Right cardiac atrium (tissue), 5 donors: ENCODE data around the gene ANK3. TPM values are rescaled to one million over a fixed set of nuclear protein-coding genes. Genes with fewer than 3 reads are reported as not detected.

Source experiments
- ATAC-seq, 2 donors: fragments of 200-7000 bp; cut with Tn5 transposase; one replicate each; pipeline versions ENCODE4 v1.8.0 to v1.9.1; 2020; ENCODE audit warnings: moderate library complexity in 2 of 2, mild to moderate bottlenecking in 1 of 2
- DNase-seq, 3 donors: peaks; one replicate each; pipeline ENCODE4 v3.0.0-alpha.2; 2020
- H3K27ac ChIP-seq: one replicate; pipeline ENCODE4 v1.5.1; 2013; ENCODE audit warnings: mild to moderate bottlenecking, low read length, control low read depth, moderate library complexity
- H3K27me3 ChIP-seq: one replicate; pipeline ENCODE4 v1.6.1; 2013; ENCODE audit not compliant: control insufficient read depth, insufficient read depth
- H3K4me1 ChIP-seq: one replicate; pipeline ENCODE4 v1.6.1; 2013; ENCODE audit warnings: low read length; ENCODE audit not compliant: control insufficient read depth, insufficient read depth
- H3K4me3 ChIP-seq: one replicate; pipeline ENCODE4 v1.5.1; 2013; ENCODE audit warnings: low read length, control low read depth
- H3K9me3 ChIP-seq: one replicate; pipeline ENCODE4 v1.6.1; 2013; ENCODE audit warnings: low read length; ENCODE audit not compliant: control insufficient read depth
- WGBS: extraction: QIAGEN DNeasy Blood & Tissue Kit; methylation state at CpG from one replicate; pipeline ENCODE4 v1.1.7; 2013; 5-methylcytosine and 5-hydroxymethylcytosine counted together
- intact Hi-C, 4 donors: fragments of 100-400 bp; cut with DNase I; formaldehyde crosslinking; loops; one replicate each; pipeline versions ENCODE4 v1.11.0 to v1.14.0; 2022 to 2023
- polyA plus RNA-seq: library from polyadenylated mRNA; stranded (reverse); fragments of 200-250 nt; gene quantifications from one replicate; pipeline ENCODE4 v1.2.3, GENCODE V29; 2013
- total RNA-seq, 4 donors: library from RNA; stranded (reverse); fragmentation: NEBNext Ultra II Directional; extraction: Animal tissue kit (Norgen Biotek cat#: 25700); gene quantifications; one replicate each; pipeline ENCODE4 v1.2.1, GENCODE V29; 2021
- donor health status: healthy with polysubstance abuse.
- donor health status: DM: no; HTN: yes; CAD: no.
- donor health status: DM: no; HTN: no; CAD: no.
- donor health status: DM: no; HTN: yes; CAD: no; lungs with severe emphysema.
- donor health status: DM: yes; HTN: yes; CAD: no.

Gene ANK3
- total and polyA plus RNA-seq, 5 donors, result 59.8 to 196 (median 171) TPM

DNA sequence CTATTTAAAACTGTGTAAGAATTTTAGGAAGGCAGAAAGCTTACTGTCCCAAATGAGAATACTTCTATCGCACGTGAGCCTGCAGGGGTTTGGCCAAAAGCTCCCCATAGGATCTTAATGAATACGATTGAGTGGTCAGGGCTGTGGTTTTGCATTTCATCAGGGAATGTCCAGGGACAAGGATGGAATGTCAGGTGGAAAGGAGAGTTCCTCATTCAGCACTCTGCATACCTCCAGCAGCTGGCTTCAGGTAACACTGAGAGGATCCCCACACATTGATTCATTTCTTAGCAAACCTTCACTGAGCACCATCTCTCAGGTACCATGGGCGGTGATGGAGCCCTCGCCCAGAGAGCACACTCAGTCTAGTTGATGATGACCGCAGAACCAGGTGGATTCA is 27.2 kb downstream of the ANK3 start:
- H3K27ac ChIP-seq, result no peak overlapping the region
- no peak for DNase-seq
- H3K4me3 ChIP-seq, result no peak overlapping the region
- H3K9me3 ChIP-seq, result no peaks in the 10 kb centered on the region
- no peaks in the 10 kb centered on the region for H3K27me3 ChIP-seq
- no peak for ATAC-seq
- intact Hi-C loops, result no loop called here
- 94% methylated on average over 6 of the region's 6 CpGs for WGBS
- H3K4me1 ChIP-seq, result no peaks in the 10 kb centered on the region

- ATAC-seq (no peak), DNase-seq (no peak)
- Histone ChIP-seq H3K27ac (no peak overlapping the region), H3K27me3 (no peaks in the 10 kb centered on the region), H3K4me3 (no peak overlapping the region), H3K4me1 (no peaks in the 10 kb centered on the region), H3K9me3 (no peaks in the 10 kb centered on the region)
- intact Hi-C loops, result no loop called here
These were observed 30.6 kb downstream of the ANK3 start for GRCh38 chr10:60359066-60359465.

DNA sequence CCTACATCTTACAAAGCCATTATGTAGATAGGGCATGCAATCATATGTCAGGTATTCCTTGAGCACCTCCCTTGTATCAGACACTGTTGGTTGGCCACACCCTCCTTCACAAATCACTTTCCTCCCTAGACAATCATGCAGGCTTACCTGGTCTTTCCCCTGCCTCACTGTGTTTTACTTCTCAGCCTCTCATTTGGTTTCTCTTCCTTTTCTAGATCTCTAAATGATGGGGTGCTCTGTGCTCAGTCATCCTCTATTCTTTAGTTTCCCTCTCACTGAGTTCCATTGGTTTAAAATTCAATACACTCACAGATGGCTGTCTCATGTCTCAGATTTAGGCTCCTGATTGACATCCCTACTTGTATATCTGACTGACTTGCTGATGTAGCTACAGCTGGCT is 31.4 kb downstream of the ANK3 start:
- intact Hi-C loops, result no loop called here
- H3K27me3 ChIP-seq, result no peaks in the 10 kb centered on the region
- H3K4me1 ChIP-seq, result peaks cover 2% of the 10 kb centered on the region
- no peak overlapping the region for H3K27ac ChIP-seq
- no peaks in the 10 kb centered on the region for H3K9me3 ChIP-seq
- ATAC-seq, result no peak
- H3K4me3 ChIP-seq, result no peak overlapping the region
- DNase-seq, result no peak

GRCh38 chr10:60353519-60354258 is 36.0 kb downstream of the ANK3 start:
- no peak overlapping the region for H3K4me3 ChIP-seq
- H3K27me3 ChIP-seq, result no peaks in the 10 kb centered on the region
- peaks cover 2% of the 10 kb centered on the region for H3K4me1 ChIP-seq
- WGBS, result 41% methylated on average over 9 of the region's 9 CpGs
- no peaks in the 10 kb centered on the region for H3K9me3 ChIP-seq
- H3K27ac ChIP-seq, result peak overlapping the region; percentile 54
- DNase-seq (peak; percentile 65 to 79 (median 75)), ATAC-seq (peak; percentile 86 to 91)
- intact Hi-C loops, result no loop called here

DNA sequence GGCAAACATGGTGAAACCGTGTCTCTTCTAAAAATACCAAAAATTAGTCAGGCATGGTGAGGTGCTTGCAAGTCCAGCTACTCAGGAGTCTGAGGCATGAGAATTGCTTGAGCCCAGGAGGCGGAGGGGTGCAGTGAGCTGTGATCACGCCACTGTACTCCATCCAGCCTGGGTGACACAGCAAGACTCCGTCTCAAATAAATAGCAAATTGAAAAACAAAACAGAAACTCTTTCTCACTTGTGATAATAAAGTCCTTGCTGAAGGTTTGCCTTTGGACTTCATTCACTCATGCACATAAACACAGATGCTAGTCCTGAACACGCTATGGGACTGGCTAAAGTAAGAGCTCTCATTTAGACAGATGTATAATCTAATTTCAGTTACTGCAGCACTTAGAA is 37.6 kb downstream of the ANK3 start:
- intact Hi-C loops, result no loop called here

DNA sequence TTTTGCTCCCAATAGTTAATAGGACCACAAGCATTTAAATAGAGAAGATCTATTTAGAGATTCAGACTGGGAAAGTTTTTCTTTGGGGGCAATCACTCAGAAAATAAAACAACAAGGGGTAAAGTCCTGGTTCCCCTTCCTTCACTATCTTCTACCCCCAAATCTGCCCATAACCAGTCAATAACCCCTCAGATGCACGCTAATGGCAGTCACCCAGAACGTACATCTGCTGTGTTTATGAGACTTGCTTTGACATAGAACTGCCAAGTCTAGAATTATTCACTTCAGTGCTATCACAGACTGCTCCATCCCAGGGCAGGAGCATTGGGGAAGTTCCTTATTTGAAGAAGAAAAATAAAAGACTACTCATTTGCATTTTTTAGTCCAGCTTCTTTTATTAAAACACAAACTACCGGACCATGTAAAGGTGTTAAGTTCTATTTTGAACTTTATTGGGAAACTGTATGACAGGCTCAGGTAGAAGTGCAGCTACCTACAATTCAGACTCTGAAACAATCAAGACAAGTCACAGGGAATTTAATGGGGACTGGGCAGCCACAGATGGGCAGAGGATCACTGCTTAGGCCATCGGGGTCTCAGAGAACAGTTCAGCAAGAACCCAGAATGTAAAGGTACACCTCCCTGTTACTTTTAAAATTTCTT is 38.4 kb downstream of the ANK3 start:
- 50% methylated on average over 4 of the region's 4 CpGs for WGBS
- Histone ChIP-seq H3K9me3 (no peaks in the 10 kb centered on the region), H3K27me3 (no peaks in the 10 kb centered on the region), H3K27ac (no peak overlapping the region), H3K4me1 (peaks cover 2% of the 10 kb centered on the region), H3K4me3 (no peak overlapping the region)
- intact Hi-C loops, result no loop called here
- DNase-seq, result no peak
- ATAC-seq, result no peak

More for the DNA sequence above, 37.6 kb downstream of the ANK3 start:
- Histone ChIP-seq H3K4me3 (no peak overlapping the region), H3K27ac (no peak overlapping the region), H3K4me1 (peaks cover 2% of the 10 kb centered on the region), H3K27me3 (no peaks in the 10 kb centered on the region), H3K9me3 (no peaks in the 10 kb centered on the region)
- WGBS, result 88% methylated on average over 5 of the region's 5 CpGs
- DNase-seq (no peak), ATAC-seq (no peak)

DNA sequence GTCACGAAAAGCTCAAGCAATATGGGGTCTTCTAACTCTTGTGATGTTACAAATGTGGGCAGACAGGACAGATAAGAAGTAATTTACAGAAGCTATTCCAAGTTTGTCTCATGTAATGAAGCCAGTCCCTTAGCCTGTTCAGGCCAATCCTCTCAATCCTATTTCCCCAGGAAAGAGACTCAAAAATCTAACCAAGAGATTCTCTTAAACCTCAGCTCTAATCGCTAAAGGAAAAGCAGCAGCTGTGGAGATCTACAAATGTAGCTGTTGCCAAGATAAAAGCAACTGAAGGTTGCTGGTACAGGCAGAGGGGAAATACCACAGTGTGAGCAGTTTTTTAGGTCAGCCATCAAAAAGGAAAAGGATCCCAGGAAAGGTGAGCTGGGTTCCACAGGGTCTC is 39.3 kb downstream of the ANK3 start:
- ATAC-seq (no peak), DNase-seq (no peak)
- H3K4me3 ChIP-seq, result no peak overlapping the region
- peaks cover 2% of the 10 kb centered on the region for H3K4me1 ChIP-seq
- intact Hi-C loops, result no loop called here
- WGBS, result 42% methylated on average over 2 of the region's 2 CpGs
- H3K27me3 ChIP-seq, result no peaks in the 10 kb centered on the region
- H3K9me3 ChIP-seq, result no peaks in the 10 kb centered on the region
- H3K27ac ChIP-seq, result no peak overlapping the region

DNA sequence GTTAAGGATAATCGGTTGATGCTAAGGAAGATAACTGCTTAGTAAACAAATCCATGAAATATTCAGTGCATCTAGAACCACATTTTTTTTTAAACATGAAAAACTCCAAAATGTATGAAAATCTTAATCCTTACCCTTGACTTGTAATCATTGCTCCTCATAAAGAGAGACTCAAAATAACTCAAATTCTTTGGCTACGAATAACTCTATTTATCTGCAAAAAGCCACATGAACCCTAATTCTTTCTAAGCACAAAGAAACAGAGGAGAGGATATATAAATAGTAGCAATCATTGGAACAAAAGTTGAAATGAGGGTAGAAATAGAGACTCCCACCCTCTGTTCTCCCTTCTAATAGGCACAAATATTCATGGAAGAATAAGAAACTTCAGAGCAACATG is 40.2 kb downstream of the ANK3 start:
- no peak overlapping the region for H3K27ac ChIP-seq
- DNase-seq (no peak), ATAC-seq (no peak)
- intact Hi-C loops, result no loop called here
- no peaks in the 10 kb centered on the region for H3K27me3 ChIP-seq
- WGBS, result 61% methylated on average over 2 of the region's 2 CpGs
- no peak overlapping the region for H3K4me3 ChIP-seq
- H3K9me3 ChIP-seq, result no peaks in the 10 kb centered on the region
- H3K4me1 ChIP-seq, result peaks cover 2% of the 10 kb centered on the region

DNA sequence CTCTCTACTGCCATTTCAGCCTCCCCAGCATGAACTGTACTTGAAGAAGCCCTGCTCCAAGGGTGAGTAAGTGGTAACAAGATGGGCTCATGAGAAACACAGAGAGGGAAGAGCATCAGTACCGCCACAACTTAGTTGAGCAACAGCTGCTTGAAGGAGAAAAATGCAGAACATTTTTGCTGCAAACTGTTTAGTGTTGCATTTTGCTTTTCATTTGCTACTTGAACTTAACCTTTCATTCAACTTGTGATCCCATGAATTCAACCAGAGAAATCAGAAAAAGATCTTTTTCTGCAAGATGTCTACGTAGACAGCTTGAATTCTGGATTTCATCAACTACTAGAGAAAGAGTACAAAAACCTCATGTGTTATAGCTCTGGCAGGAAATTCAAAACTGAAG is 40.7 kb downstream of the ANK3 start:
- H3K9me3 ChIP-seq, result no peaks in the 10 kb centered on the region
- DNase-seq (no peak), ATAC-seq (no peak)
- 75% methylated on average over 2 of the region's 2 CpGs for WGBS
- no peaks in the 10 kb centered on the region for H3K27me3 ChIP-seq
- H3K4me3 ChIP-seq, result no peak overlapping the region
- H3K4me1 ChIP-seq, result peaks cover 2% of the 10 kb centered on the region
- H3K27ac ChIP-seq, result no peak overlapping the region
- intact Hi-C loops, result no loop called here

DNA sequence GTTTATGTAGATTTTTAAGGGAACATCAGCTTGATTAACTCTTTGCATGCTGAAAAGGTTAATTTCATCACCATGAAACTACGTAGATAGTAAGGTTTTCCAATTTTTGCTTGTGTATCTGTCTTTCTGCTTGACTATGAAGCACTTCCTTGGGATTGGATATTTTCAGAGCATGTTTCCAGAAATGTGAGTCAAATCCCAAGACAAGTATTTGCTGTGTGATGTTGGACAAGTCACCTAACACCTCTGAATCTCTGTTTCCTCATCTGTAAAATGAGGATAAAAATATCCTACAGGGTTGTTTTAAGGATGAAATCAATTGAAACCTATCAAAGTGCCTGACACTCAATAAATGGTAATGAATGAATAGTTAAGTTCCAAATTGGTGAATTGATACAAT is 42.4 kb downstream of the ANK3 start:
- intact Hi-C loops, result no loop called here
- WGBS, result 100% methylated on average over 1 of the region's 1 CpG
- Histone ChIP-seq H3K9me3 (no peaks in the 10 kb centered on the region), H3K4me3 (no peak overlapping the region), H3K27ac (no peak overlapping the region), H3K27me3 (no peaks in the 10 kb centered on the region), H3K4me1 (no peaks in the 10 kb centered on the region)
- DNase-seq, result no peak
- no peak for ATAC-seq

DNA sequence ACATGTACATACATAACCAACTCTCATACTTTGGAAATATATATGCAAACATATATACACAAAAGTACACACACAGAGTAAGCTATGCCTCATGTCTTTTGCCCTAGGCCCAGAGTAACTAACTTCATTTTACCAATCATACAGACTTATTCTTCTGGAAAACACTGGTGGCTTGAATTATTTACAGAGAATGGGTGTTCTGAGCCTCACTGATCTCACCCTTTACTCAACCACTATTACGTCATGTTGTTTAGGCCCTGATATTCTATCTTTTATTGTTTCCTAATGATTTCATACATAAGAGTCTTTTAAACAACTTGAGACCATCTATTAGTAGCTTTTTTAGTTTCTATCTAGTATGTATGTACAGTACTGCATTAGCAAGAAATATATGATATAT is 43.0 kb downstream of the ANK3 start:
- no peak for DNase-seq
- H3K9me3 ChIP-seq, result no peaks in the 10 kb centered on the region
- H3K4me3 ChIP-seq, result no peak overlapping the region
- intact Hi-C loops, result no loop called here
- H3K27ac ChIP-seq, result no peak overlapping the region
- H3K27me3 ChIP-seq, result no peaks in the 10 kb centered on the region
- no peaks in the 10 kb centered on the region for H3K4me1 ChIP-seq
- no peak for ATAC-seq
- 78% methylated on average over 1 of the region's 1 CpG for WGBS
